Hepatocyte (in vitro differentiated cells): ENCODE results near the gene CCSER2. TPM values are rescaled to one million over a fixed set of nuclear protein-coding genes. Genes with fewer than 3 reads are reported as not detected.

Experiments
- DNase-seq: peaks from one replicate; pipeline ENCODE4 v3.0.0-alpha.2; 2016; ENCODE audit warnings: low spot score
- H2AFZ ChIP-seq: fragments of 200-600 bp; sonication (generic); 2 replicates; pipeline ENCODE4 v1.6.0; 2016; ENCODE audit warnings: antibody characterized with exemption, mild to moderate bottlenecking
- H3K27ac ChIP-seq: fragments of 200-600 bp; sonication (generic); 2 replicates; pipeline ENCODE4 v1.5.1; 2016; ENCODE audit warnings: mild to moderate bottlenecking
- H3K27me3 ChIP-seq: fragments of 200-600 bp; sonication (generic); 2 replicates; pipeline ENCODE4 v1.6.1; 2016
- H3K36me3 ChIP-seq: fragments of 200-600 bp; sonication (generic); replicated peaks from 2 replicates; pipeline ENCODE4 v1.5.1; 2016; ENCODE audit warnings: low read depth; ENCODE audit not compliant: insufficient read depth
- H3K4me1 ChIP-seq: fragments of 200-600 bp; sonication (generic); 2 replicates; pipeline ENCODE4 v1.5.1; 2016; ENCODE audit warnings: mild to moderate bottlenecking, moderate library complexity; ENCODE audit not compliant: insufficient read depth
- H3K4me2 ChIP-seq: fragments of 200-600 bp; sonication (generic); 2 replicates; pipeline ENCODE4 v1.6.0; 2016
- H3K4me3 ChIP-seq: fragments of 200-600 bp; sonication (generic); 2 replicates; pipeline ENCODE4 v1.5.1; 2016; ENCODE audit warnings: mild to moderate bottlenecking
- H3K79me2 ChIP-seq: fragments of 200-600 bp; sonication (generic); 2 replicates; pipeline ENCODE4 v1.6.0; 2017; ENCODE audit warnings: mild to moderate bottlenecking
- H3K9me2 ChIP-seq: fragments of 200-600 bp; sonication (generic); replicated peaks from 2 replicates; pipeline ENCODE4 v1.6.0; 2017; ENCODE audit warnings: mild to moderate bottlenecking; ENCODE audit not compliant: insufficient read depth
- H3K9me3 ChIP-seq: fragments of 200-600 bp; sonication (generic); 2 replicates; pipeline ENCODE4 v1.5.1; 2016; ENCODE audit warnings: low read depth, mild to moderate bottlenecking
- H4K20me1 ChIP-seq: fragments of 200-600 bp; sonication (generic); 2 replicates; pipeline ENCODE4 v1.6.0; 2016; ENCODE audit warnings: mild to moderate bottlenecking; ENCODE audit not compliant: insufficient read depth, poor library complexity, severe bottlenecking
- EZH2 ChIP-seq: fragments of 200-600 bp; sonication (generic); IDR thresholded peaks from 2 replicates; pipeline ENCODE4 v1.6.1; 2016; ENCODE audit warnings: antibody characterized with exemption, mild to moderate bottlenecking, borderline replicate concordance
- EZH2phosphoT487 ChIP-seq: fragments of 200-600 bp; sonication (generic); IDR thresholded peaks from one replicate; pipeline ENCODE4 v1.6.1; 2018; ENCODE audit warnings: antibody characterized with exemption, mild to moderate bottlenecking, low read depth, moderate library complexity; ENCODE audit not compliant: unreplicated experiment, severe bottlenecking
- WGBS: methylation state at CpG from one replicate; pipeline ENCODE4 v1.1.6; 2016; ENCODE audit warnings: low lambda C conversion rate; ENCODE audit errors: missing lambda C conversion rate; 5-methylcytosine and 5-hydroxymethylcytosine counted together
- polyA plus RNA-seq: library from polyadenylated mRNA; unstranded; fragments of >200 nt; fragmentation: Nextera tagmentation; extraction: Ambion mirVana; gene quantifications from 2 replicates; pipeline ENCODE4 v1.2.1, GENCODE V29; 2016
- total RNA-seq: library from RNA; depleted of rRNA; stranded (reverse); fragments of >200 nt; gene quantifications from 2 replicates; pipeline ENCODE4 v1.2.3, GENCODE V29; 2014
- TF ChIP-seq, protein P1 (sequence below): fragments of 200-600 bp; sonication (generic); IDR thresholded peaks from 2 replicates; pipeline ENCODE4 v1.5.1; 2016; ENCODE audit warnings: antibody characterized with exemption, mild to moderate bottlenecking; ENCODE audit not compliant: poor library complexity

CCSER2 gene
- total and polyA plus RNA-seq, 2 experiments from 2014 or later, result 36.5 to 39.7 TPM

DNA sequence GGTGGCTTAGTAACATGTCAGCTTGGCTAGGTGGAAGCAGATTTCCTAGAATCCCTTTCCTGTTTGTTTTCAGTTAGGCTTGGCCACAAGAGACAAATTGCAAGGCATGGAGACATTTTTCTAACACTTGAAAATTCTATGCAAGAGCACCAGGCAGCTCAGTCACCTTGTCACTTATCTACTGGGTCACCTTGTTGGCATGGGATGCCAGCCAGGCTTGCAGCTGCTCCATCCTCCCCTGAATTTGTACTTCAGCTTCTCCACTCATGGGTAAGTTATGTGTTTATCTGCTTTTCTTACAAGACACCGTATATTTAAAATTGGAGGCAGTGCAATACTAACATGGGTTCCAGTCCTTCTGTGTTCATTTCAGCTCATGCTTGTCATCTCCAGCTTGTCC, 40.2 kb upstream of the CCSER2 start:
- Histone ChIP-seq H3K4me3 (no peak overlapping the region), H3K4me2 (no peak overlapping the region), H3K27me3 (peaks cover 14% of the 10 kb centered on the region), H4K20me1 (no peaks in the 10 kb centered on the region), H3K36me3 (no peaks in the 10 kb centered on the region), H3K9me3 (no peaks in the 10 kb centered on the region), H3K4me1 (no peaks in the 10 kb centered on the region), H3K27ac (no peak overlapping the region), H3K9me2 (no peaks in the 10 kb centered on the region), H3K79me2 (no peaks in the 10 kb centered on the region), H2AFZ (no peak overlapping the region)
- no peak for DNase-seq
- TF ChIP-seq, protein P1, sequence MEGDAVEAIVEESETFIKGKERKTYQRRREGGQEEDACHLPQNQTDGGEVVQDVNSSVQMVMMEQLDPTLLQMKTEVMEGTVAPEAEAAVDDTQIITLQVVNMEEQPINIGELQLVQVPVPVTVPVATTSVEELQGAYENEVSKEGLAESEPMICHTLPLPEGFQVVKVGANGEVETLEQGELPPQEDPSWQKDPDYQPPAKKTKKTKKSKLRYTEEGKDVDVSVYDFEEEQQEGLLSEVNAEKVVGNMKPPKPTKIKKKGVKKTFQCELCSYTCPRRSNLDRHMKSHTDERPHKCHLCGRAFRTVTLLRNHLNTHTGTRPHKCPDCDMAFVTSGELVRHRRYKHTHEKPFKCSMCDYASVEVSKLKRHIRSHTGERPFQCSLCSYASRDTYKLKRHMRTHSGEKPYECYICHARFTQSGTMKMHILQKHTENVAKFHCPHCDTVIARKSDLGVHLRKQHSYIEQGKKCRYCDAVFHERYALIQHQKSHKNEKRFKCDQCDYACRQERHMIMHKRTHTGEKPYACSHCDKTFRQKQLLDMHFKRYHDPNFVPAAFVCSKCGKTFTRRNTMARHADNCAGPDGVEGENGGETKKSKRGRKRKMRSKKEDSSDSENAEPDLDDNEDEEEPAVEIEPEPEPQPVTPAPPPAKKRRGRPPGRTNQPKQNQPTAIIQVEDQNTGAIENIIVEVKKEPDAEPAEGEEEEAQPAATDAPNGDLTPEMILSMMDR, result no peak
- no peak for TF ChIP-seq EZH2phosphoT487
- TF ChIP-seq EZH2, result no peak
- 85% methylated on average over 1 of the region's 1 CpG for WGBS

- 93% methylated on average over 1 of the region's 1 CpG for WGBS
- H4K20me1 ChIP-seq, result no peaks in the 10 kb centered on the region
- H3K4me1 ChIP-seq, result no peaks in the 10 kb centered on the region
- H3K9me3 ChIP-seq, result no peaks in the 10 kb centered on the region
- no peak overlapping the region for H3K27ac ChIP-seq
- H3K4me3 ChIP-seq, result no peak overlapping the region
- H3K9me2 ChIP-seq, result no peaks in the 10 kb centered on the region
- H2AFZ ChIP-seq, result no peak overlapping the region
- TF ChIP-seq, protein P1, result no peak
- TF ChIP-seq EZH2, result no peak
- TF ChIP-seq EZH2phosphoT487, result no peak
- H3K4me2 ChIP-seq, result no peak overlapping the region
- peaks cover 14% of the 10 kb centered on the region for H3K27me3 ChIP-seq
- H3K79me2 ChIP-seq, result no peaks in the 10 kb centered on the region
- H3K36me3 ChIP-seq, result no peaks in the 10 kb centered on the region
- no peak for DNase-seq
Measured at GRCh38 chr10:84289521-84290200, 38.7 kb upstream of the CCSER2 start.

DNA sequence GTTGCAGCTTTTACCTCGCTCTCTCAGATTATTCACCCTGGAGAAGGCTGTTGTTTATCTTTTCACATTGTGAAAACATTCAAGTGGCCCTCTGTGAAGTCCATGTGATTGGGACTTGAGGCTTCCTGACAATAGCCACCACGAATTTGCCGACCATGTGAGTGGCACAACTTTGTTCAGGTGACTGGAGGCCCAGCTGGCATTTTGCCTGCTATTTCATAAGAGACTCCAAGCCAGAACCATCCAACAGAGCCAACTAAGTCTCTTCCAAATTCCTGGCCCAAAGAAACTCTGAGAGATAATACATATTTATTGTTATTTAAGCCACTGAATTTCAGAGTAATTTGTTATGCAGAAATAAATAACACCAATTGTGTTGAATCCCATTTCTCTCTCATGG, 38.2 kb upstream of the CCSER2 start:
- Histone ChIP-seq H3K79me2 (no peaks in the 10 kb centered on the region), H2AFZ (no peak overlapping the region), H3K4me1 (no peaks in the 10 kb centered on the region), H3K9me3 (no peaks in the 10 kb centered on the region), H3K4me2 (no peak overlapping the region), H4K20me1 (no peaks in the 10 kb centered on the region), H3K9me2 (no peaks in the 10 kb centered on the region), H3K36me3 (no peaks in the 10 kb centered on the region), H3K27ac (no peak overlapping the region), H3K4me3 (no peak overlapping the region), H3K27me3 (peaks cover 14% of the 10 kb centered on the region)
- no peak for DNase-seq
- WGBS, result 67% methylated on average over 3 of the region's 3 CpGs
- no peak for TF ChIP-seq EZH2phosphoT487

GRCh38 chr10:84291384-84291783, 37.0 kb upstream of the CCSER2 start:
- no peak overlapping the region for H3K4me2 ChIP-seq
- H3K27ac ChIP-seq, result no peak overlapping the region
- H2AFZ ChIP-seq, result no peak overlapping the region
- H3K9me2 ChIP-seq, result no peaks in the 10 kb centered on the region
- H3K27me3 ChIP-seq, result peaks cover 14% of the 10 kb centered on the region
- H3K4me1 ChIP-seq, result no peaks in the 10 kb centered on the region
- DNase-seq, result peak; percentile 69
- H3K36me3 ChIP-seq, result no peaks in the 10 kb centered on the region
- no peaks in the 10 kb centered on the region for H3K79me2 ChIP-seq
- H3K4me3 ChIP-seq, result no peak overlapping the region
- WGBS, result 61% methylated on average over 1 of the region's 1 CpG
- no peaks in the 10 kb centered on the region for H4K20me1 ChIP-seq
- no peaks in the 10 kb centered on the region for H3K9me3 ChIP-seq
- TF ChIP-seq EZH2 (no peak), EZH2phosphoT487 (no peak)
- TF ChIP-seq, protein P1, result no peak
